HepG2 (cell line): ENCODE data around the gene LST1. TPM values are rescaled to one million over a fixed set of nuclear protein-coding genes. Genes with fewer than 3 reads are reported as not detected.
A peak's percentile ranks its signal among the peaks of the same experiment; 100 is the strongest.

Source experiments
- ATF2 ChIP-seq: sonication (generic); formaldehyde crosslinking; IDR thresholded peaks from 2 replicates; pipeline ENCODE4 v1.4.0; 2020; ENCODE audit warnings: missing genetic modification reagents
- BCL6 ChIP-seq: IDR thresholded peaks from 2 replicates; pipeline ENCODE4 v1.6.1; 2016; ENCODE audit warnings: missing genetic modification reagents, missing compliant biosample characterization
- BRF2 ChIP-seq: sonication (generic); formaldehyde crosslinking; IDR thresholded peaks from 2 replicates; pipeline ENCODE4 v1.8.1; 2022; ENCODE audit warnings: mild to moderate bottlenecking, missing genetic modification reagents
- CC2D1A ChIP-seq: sonication (generic); formaldehyde crosslinking; IDR thresholded peaks from 2 replicates; pipeline ENCODE4 v1.8.1; 2023; ENCODE audit warnings: mild to moderate bottlenecking, missing genetic modification reagents
- CREB3 ChIP-seq: sonication (generic); formaldehyde crosslinking; IDR thresholded peaks from 2 replicates; pipeline ENCODE4 v1.5.0; 2020; ENCODE audit warnings: missing genetic modification reagents
- IRX3 ChIP-seq: sonication (generic); formaldehyde crosslinking; IDR thresholded peaks from 2 replicates; pipeline ENCODE4 v1.8.1; 2023; ENCODE audit warnings: mild to moderate bottlenecking, low read depth, missing genetic modification reagents, borderline replicate concordance
- MTA3 ChIP-seq: sonication (generic); formaldehyde crosslinking; IDR thresholded peaks from 2 replicates; pipeline ENCODE4 v1.4.0; 2020; ENCODE audit warnings: missing genetic modification reagents
- MXD3 ChIP-seq: IDR thresholded peaks from 2 replicates; pipeline ENCODE4 v1.6.1; 2016; ENCODE audit warnings: mild to moderate bottlenecking, missing biosample characterization, missing genetic modification reagents
- PCBP2 ChIP-seq: fragments of 200-400 bp; formaldehyde crosslinking; optimal IDR thresholded peaks from 2 replicates; pipeline ENCODE3; 2018; ENCODE audit warnings: low read length, low read depth; ENCODE audit not compliant: poor library complexity, severe bottlenecking
- RNF2 ChIP-seq: fragments of 450-650 bp; conservative IDR thresholded peaks from 2 replicates; pipeline ENCODE4 v1.6.1; 2016; ENCODE audit warnings: low read depth
- SKI ChIP-seq: fragments of 450-650 bp; IDR thresholded peaks from one replicate; pipeline ENCODE4 v1.6.1; 2018; ENCODE audit warnings: mild to moderate bottlenecking; ENCODE audit not compliant: partially characterized antibody
- SMARCE1 ChIP-seq: fragments of 450-650 bp; IDR thresholded peaks from 2 replicates; pipeline ENCODE4 v1.6.1; 2017; ENCODE audit warnings: borderline replicate concordance
- TRIM22 ChIP-seq: fragments of 450-650 bp; IDR thresholded peaks from 2 replicates; pipeline ENCODE4 v1.6.1; 2017
- ZBED4 ChIP-seq: sonication (generic); formaldehyde crosslinking; IDR thresholded peaks from 2 replicates; pipeline ENCODE4 v1.4.0; 2020; ENCODE audit warnings: missing genetic modification reagents, borderline replicate concordance
- ZFP37 ChIP-seq: sonication (generic); formaldehyde crosslinking; IDR thresholded peaks from 2 replicates; pipeline ENCODE4 v1.4.0; 2020; ENCODE audit warnings: missing genetic modification reagents, borderline replicate concordance
- ZKSCAN5 ChIP-seq: sonication (generic); formaldehyde crosslinking; IDR thresholded peaks from 2 replicates; pipeline ENCODE4 v1.5.1; 2020; ENCODE audit warnings: mild to moderate bottlenecking, missing genetic modification reagents
- ZNF567 ChIP-seq: sonication (generic); formaldehyde crosslinking; IDR thresholded peaks from 2 replicates; pipeline ENCODE4 v1.8.1; 2023; ENCODE audit warnings: mild to moderate bottlenecking, missing genetic modification reagents, borderline replicate concordance
- polyA plus RNA-seq, 8 experiments: library from polyadenylated mRNA; depleted of rRNA in 3 of 8; stranded (reverse) in 7 of 8; unstranded in 1 of 8; fragments of >200 nt; fragmentation: Illumina TruSeq in 4 of 8; extraction: Trizol in 4 of 8; gene quantifications; 2 replicates each; pipeline versions ENCODE4 v1.2.1 to v1.2.3, GENCODE V29; 2011 to 2016; ENCODE audit warnings: low read depth in 4 of 8, missing spikeins in 1 of 8, mixed read lengths in 1 of 8; ENCODE audit not compliant: insufficient read depth in 1 of 8
- total RNA-seq, 5 experiments: library from RNA; depleted of rRNA; stranded (reverse); fragments of >200 nt; fragmentation: Illumina TruSeq; extraction: Trizol; gene quantifications; 2 replicates each; pipeline ENCODE4 v1.2.3, GENCODE V29; 2016; ENCODE audit warnings: low read depth in 1 of 5

Gene LST1
- total and polyA plus RNA-seq, 2 of the 13 experiments (the other 11 are each of a cell fraction or from before 2014, with no cell fraction given) = not detected

GRCh38 chr6:31620586-31621319 is 34.7 kb downstream of the LST1 start, which contains the start of gene PRRC2A (continued):
- TF ChIP-seq ZBED4 (peak; percentile 54; the same call in 1 of the 2 replicates), CC2D1A (CRISPR knock-in tag) (no peak), IRX3 (peak; percentile 19; the same call in 1 of the 2 replicates), ZFP37 (no peak), PCBP2 (no peak), ZKSCAN5 (CRISPR knock-in tag) (0 out of 2 replicates have a peak, but pooled peaks have one; percentile 27), SKI (peak; percentile 45), BRF2 (CRISPR knock-in tag) (peak; percentile 2; the same call in 1 of the 2 replicates), CREB3 (CRISPR knock-in tag) (no peak; the same call in 1 of the 2 replicates), SMARCE1 (no peak), BCL6 (no peak; the same call in 1 of the 2 replicates), RNF2 (no peak), MTA3 (CRISPR knock-in tag) (no peak), ATF2 (CRISPR knock-in tag) (no peak; the same call in 1 of the 2 replicates), ZNF567 (CRISPR knock-in tag) (no peak; the same call in 1 of the 2 replicates), MXD3 (peak; percentile 74), TRIM22 (no peak)
